Measurements from ENCODE around the gene NSD2.

DNA sequence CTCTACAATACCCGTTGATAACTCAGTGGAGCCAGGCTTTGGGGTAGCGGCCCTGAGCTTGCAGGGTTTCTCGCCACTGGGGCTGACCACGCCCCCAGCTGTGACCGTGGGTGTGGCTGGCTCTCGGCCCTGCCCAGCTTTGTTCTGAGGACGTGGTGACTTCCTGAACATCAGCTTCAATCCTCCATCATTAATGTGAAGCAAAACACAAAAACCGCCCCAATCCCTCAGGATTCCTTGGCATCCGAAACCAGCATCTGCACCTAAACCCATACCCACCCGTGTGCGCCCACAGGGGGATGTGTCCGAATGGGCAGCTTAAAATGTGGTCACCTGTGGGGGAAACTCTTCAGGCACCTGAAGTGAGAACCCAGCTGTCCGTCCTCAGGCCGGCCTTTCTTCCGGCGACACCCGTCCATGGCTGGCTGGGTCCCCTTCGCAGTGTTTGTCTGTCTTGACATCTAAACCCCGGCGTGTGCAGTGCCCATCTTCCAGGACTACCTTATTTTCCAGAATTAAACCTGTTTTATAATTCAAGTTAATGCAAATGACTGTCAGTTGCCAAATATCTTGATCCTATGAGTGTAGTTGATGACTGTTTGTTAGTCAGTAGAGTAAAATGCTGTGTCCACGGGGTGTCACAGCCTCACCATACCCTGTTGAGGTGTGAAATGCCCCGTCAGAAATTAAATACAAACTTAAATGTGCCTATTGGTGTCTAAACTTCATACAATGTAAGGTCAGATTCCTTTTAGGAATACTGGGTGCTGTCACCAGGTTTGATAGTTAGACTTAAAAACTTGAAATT is 110.3 kb downstream of the NSD2 start:
- TF ChIP-seq, protein P1, sequence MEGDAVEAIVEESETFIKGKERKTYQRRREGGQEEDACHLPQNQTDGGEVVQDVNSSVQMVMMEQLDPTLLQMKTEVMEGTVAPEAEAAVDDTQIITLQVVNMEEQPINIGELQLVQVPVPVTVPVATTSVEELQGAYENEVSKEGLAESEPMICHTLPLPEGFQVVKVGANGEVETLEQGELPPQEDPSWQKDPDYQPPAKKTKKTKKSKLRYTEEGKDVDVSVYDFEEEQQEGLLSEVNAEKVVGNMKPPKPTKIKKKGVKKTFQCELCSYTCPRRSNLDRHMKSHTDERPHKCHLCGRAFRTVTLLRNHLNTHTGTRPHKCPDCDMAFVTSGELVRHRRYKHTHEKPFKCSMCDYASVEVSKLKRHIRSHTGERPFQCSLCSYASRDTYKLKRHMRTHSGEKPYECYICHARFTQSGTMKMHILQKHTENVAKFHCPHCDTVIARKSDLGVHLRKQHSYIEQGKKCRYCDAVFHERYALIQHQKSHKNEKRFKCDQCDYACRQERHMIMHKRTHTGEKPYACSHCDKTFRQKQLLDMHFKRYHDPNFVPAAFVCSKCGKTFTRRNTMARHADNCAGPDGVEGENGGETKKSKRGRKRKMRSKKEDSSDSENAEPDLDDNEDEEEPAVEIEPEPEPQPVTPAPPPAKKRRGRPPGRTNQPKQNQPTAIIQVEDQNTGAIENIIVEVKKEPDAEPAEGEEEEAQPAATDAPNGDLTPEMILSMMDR (optimal IDR thresholded peaks at IDR 0.05 in 1 of 3, IDR thresholded peaks at IDR 0.05 in 1 of 3, conservative IDR thresholded peaks at IDR 0.05 in 1 of 3; ENCODE audit: extremely low read depth in 1 of 3, insufficient read depth in 2 of 3, low read length in 3 of 3) = no peak
- no peak for TF ChIP-seq EZH2 (IDR thresholded peaks at IDR 0.05; ENCODE audit: low read length)
